GM10266 (cell line): ENCODE measurements around the gene EXOC4.

Experiments used
- DNase-seq: peaks from one replicate; pipeline ENCODE4 v3.0.0; 2012; ENCODE audit errors: extremely low spot score
- CTCF ChIP-seq: IDR thresholded peaks from 2 replicates; pipeline ENCODE4 v1.5.1; 2012; ENCODE audit warnings: mild to moderate bottlenecking, low read depth; ENCODE audit not compliant: control insufficient read depth, insufficient read depth; ENCODE audit errors: missing control alignments

Gene EXOC4

GRCh38 chr7:134085311-134085710, 832.4 kb downstream of the EXOC4 start:
- no peak for TF ChIP-seq CTCF
- no peak for DNase-seq

DNA sequence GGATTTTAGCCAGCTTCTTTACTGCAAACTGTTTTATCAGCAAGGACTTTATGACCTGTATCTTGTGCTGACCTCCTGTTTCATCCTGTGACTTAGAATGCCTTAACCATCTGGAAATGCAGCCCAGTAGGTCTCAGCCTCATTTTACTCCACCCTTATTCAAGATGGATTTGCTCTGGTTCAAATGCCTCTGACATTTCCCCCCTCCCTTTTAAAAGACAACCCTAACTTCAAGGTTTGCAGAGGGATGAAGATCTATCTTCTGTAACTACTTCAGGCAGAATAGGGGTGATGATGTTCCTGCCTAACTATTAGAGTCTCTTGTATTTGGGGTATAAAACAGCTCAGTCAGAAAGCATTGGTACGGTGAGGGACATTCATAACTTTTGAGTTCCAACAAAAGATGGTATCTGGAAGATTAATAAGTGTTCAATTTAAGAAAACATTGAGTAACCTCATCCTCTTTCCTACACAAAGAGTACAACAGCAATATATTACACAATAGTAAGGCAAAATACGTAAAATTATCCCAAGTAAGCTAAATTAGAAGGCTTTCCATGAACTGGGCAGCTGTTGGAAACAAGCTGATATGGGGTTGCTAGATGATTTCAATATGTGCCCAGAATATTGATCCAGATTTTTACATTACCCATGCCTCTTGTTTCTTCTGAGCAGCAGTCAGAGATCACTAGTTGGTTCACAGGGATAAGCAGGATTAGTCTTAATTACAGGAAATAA, 834.3 kb downstream of the EXOC4 start:
- no peak for TF ChIP-seq CTCF
- no peak for DNase-seq

GRCh38 chr7:134088199-134088598, 835.3 kb downstream of the EXOC4 start:
- no peak for DNase-seq
- no peak for TF ChIP-seq CTCF

GRCh38 chr7:134089446-134089845, 836.6 kb downstream of the EXOC4 start:
- no peak for DNase-seq
- no peak for TF ChIP-seq CTCF

GRCh38 chr7:134098072-134098471, 845.2 kb downstream of the EXOC4 start:
- no peak for TF ChIP-seq CTCF
- no peak for DNase-seq

DNA sequence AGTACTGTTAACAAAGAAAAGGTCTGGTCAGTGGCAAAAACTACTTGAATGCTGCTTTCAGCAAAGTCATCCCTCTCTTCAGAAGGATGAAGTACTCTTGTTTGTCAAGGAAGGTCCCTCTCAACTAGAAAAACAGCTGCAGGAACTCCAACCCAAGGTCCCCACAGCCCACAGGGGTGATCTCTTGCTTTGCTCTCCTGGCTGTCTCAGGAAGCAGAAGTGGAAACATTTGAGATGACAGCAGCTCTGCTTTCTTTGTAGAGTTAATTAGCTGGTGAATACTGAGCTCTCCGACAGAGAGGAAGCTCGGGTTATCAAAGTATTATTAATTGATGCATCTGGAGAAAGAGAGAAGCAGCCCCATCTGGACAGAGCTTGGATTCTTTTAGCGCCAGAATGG, 848.8 kb downstream of the EXOC4 start:
- no peak for DNase-seq
- TF ChIP-seq CTCF, result no peak

DNA sequence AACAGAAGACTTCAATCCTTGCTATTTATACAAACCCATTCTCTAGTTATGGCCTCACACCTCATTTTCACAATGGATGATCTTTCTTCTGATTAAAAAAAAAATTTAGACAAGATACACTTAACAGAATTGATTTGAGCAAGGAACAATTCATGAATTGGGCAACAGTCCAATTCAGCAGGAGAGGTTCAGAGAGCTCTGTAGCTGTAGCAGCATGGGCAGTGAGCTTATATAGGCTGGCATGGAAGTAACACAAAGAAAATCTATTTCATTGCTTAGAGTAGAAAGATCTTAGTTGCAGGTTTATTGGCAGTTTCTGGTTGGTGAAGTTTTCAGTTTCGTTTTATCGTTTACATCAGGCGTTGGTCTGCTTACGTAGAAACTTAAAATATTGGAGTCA, 851.3 kb downstream of the EXOC4 start:
- DNase-seq, result no peak
- TF ChIP-seq CTCF, result no peak
